ENCODE results near the gene LITAFD.

The LITAFD gene

GRCh38 chr16:8885674-8886592, 3.8 kb downstream of the LITAFD start:
- no peak for TF ChIP-seq CTCF (conservative IDR thresholded peaks at IDR 0.05)
- H3K27ac ChIP-seq: no peak overlapping the region

GRCh38 chr16:8886593-8887430, 4.7 kb downstream of the LITAFD start:
- no peak overlapping the region for H3K27ac ChIP-seq
- no peak for TF ChIP-seq CTCF (conservative IDR thresholded peaks at IDR 0.05)

GRCh38 chr16:8887431-8887765, 5.2 kb downstream of the LITAFD start:
- no peak overlapping the region for H3K27ac ChIP-seq

GRCh38 chr16:8887952-8888560, 5.9 kb downstream of the LITAFD start:
- TF ChIP-seq CTCF (conservative IDR thresholded peaks at IDR 0.05): no peak
- no peak overlapping the region for H3K27ac ChIP-seq

More at GRCh38 chr16:8887431-8887765, 5.2 kb downstream of the LITAFD start:
- TF ChIP-seq CTCF (conservative IDR thresholded peaks at IDR 0.05): no peak

- H3K27ac ChIP-seq: no peak overlapping the region
- TF ChIP-seq CTCF (conservative IDR thresholded peaks at IDR 0.05): no peak
Observed at GRCh38 chr16:8888951-8889892, 7.1 kb downstream of the LITAFD start.

- no peak overlapping the region for H3K27ac ChIP-seq
- TF ChIP-seq CTCF (conservative IDR thresholded peaks at IDR 0.05): no peak
Observed at GRCh38 chr16:8889893-8890548, 7.9 kb downstream of the LITAFD start.

All from VCaP (cell line).